HepG2 (cell line): Measurements from ENCODE around the gene PPME1. TPM values are rescaled to one million over a fixed set of nuclear protein-coding genes. Genes with fewer than 3 reads are reported as not detected.

ENCODE experiments used
- ATAC-seq: fragments of 200-7000 bp; cut with Tn5 transposase; 3 replicates; pipeline ENCODE4 v1.9.1; 2020; ENCODE audit warnings: mild to moderate bottlenecking, moderate library complexity
- BruUV-seq: library from RNA; stranded (reverse); fragments of 400-500 nt; replicated peaks from 2 replicates; lab custom pipeline; 2021; lab: Mats Ljungman, UMichigan
- CTCF ChIA-PET: fragments of 300-600 bp; formaldehyde crosslinking; extraction: SDS; loops from one replicate; lab custom pipeline; 2021; ENCODE audit warnings: low total read pairs, inconsistent platforms, low intra/inter-chr PET ratio; lab: Yijun Ruan, JAX
- POLR2A ChIA-PET: fragments of 350-600 bp; sonication (Branson Sonifier 250); formaldehyde crosslinking; loops from one replicate; lab custom pipeline; 2020; ENCODE audit warnings: antibody characterized with exemption, inconsistent platforms; lab: Yijun Ruan, JAX
- DNase-seq: peaks from one replicate; pipeline ENCODE4 v3.0.0-alpha.2; 2015; ENCODE audit warnings: low spot score
- FAIRE-seq: peaks from 3 replicates; lab custom pipeline; 2011; peaks lifted over from hg19 to GRCh38; lab: Jason Lieb, UNC
- H2AFZ ChIP-seq: one replicate; pipeline ENCODE4 v1.6.1; 2011; ENCODE audit warnings: low read length, inconsistent platforms
- H3K27ac ChIP-seq: fragments of 300-600 bp; 3 replicates; pipeline ENCODE4 v1.8.0; 2011; ENCODE audit warnings: mixed run types, mild to moderate bottlenecking, mixed read lengths, low read length, inconsistent platforms; ENCODE audit not compliant: insufficient read depth; ENCODE audit errors: extremely low read length
- H3K27me3 ChIP-seq, 2 experiments: fragments of 200-600 bp in 1 of 2; 2 replicates in 1 of 2; 3 replicates in 1 of 2; pipeline versions ENCODE4 v1.6.0 to v1.8.0; 2011; ENCODE audit warnings: low read length in 2 of 2, mild to moderate bottlenecking in 2 of 2, moderate library complexity in 2 of 2, inconsistent platforms in 1 of 2; ENCODE audit not compliant: insufficient read depth in 2 of 2, control insufficient read depth in 1 of 2
- H3K36me3 ChIP-seq, 2 experiments: fragments of 200-600 bp in 1 of 2; replicated peaks in 1 of 2; 2 replicates in 1 of 2; 3 replicates in 1 of 2; pipeline versions ENCODE4 v1.5.1 to v1.8.0; 2011; ENCODE audit warnings: low read length in 2 of 2, inconsistent platforms in 1 of 2; ENCODE audit not compliant: insufficient read depth in 2 of 2, control insufficient read depth in 1 of 2
- H3K4me1 ChIP-seq: 2 replicates; pipeline ENCODE4 v1.5.1; 2012; ENCODE audit warnings: low read length, inconsistent platforms; ENCODE audit not compliant: insufficient read depth
- H3K4me2 ChIP-seq: 2 replicates; pipeline ENCODE4 v1.6.0; 2011; ENCODE audit warnings: low read depth, low read length, inconsistent platforms
- H3K4me3 ChIP-seq, 3 experiments: fragments of 200-600 bp in 1 of 3; sonication (generic), shearing (Covaris generic) in 1 of 3; replicated peaks in 1 of 3; 2 replicates each; pipeline ENCODE4 v1.5.1; 2011 to 2016; ENCODE audit warnings: low read length in 3 of 3, inconsistent platforms in 2 of 3, low read depth in 2 of 3, mild to moderate bottlenecking in 2 of 3, control low read depth in 1 of 3, mixed read lengths in 1 of 3; ENCODE audit not compliant: insufficient read depth in 1 of 3
- H3K79me2 ChIP-seq: one replicate; pipeline ENCODE4 v1.6.1; 2011; ENCODE audit warnings: low read length, inconsistent platforms; ENCODE audit not compliant: insufficient read depth
- H3K9ac ChIP-seq: 2 replicates; pipeline ENCODE4 v1.6.0; 2011; ENCODE audit warnings: mild to moderate bottlenecking, low read depth, low read length, inconsistent platforms; ENCODE audit not compliant: insufficient read depth
- H3K9me3 ChIP-seq: 2 replicates; pipeline ENCODE4 v1.5.1; 2012; ENCODE audit warnings: mild to moderate bottlenecking, low read length
- H4K20me1 ChIP-seq: 2 replicates; pipeline ENCODE4 v1.6.0; 2011; ENCODE audit warnings: inconsistent platforms, mild to moderate bottlenecking, low read length, moderate library complexity; ENCODE audit not compliant: insufficient read depth
- ADNP ChIP-seq: sonication (generic); formaldehyde crosslinking; IDR thresholded peaks from 2 replicates; pipeline ENCODE4 v1.4.0; 2020; ENCODE audit warnings: missing genetic modification reagents
- HNF4G ChIP-seq, 2 experiments: sonication (generic) in 1 of 2; formaldehyde crosslinking in 1 of 2; IDR thresholded peaks; 2 replicates each; pipeline versions ENCODE4 v1.4.0 to v1.6.1; 2011 to 2020; ENCODE audit warnings: borderline replicate concordance in 2 of 2, low read depth in 2 of 2, mild to moderate bottlenecking in 2 of 2, low read length in 1 of 2, missing genetic modification reagents in 1 of 2, moderate library complexity in 1 of 2
- NFE2 ChIP-seq: sonication (generic); formaldehyde crosslinking; IDR thresholded peaks from 2 replicates; pipeline ENCODE4 v1.4.0; 2020; ENCODE audit warnings: missing genetic modification reagents
- NFE2L2 ChIP-seq: fragments of 150-350 bp; IDR thresholded peaks from 2 replicates; pipeline ENCODE4 v1.6.1; 2014; ENCODE audit warnings: low read length
- RORA ChIP-seq: sonication (generic); formaldehyde crosslinking; IDR thresholded peaks from 2 replicates; pipeline ENCODE4 v1.5.0; 2020; ENCODE audit warnings: mild to moderate bottlenecking, missing genetic modification reagents, moderate library complexity
- ZNF292 ChIP-seq: sonication (generic); formaldehyde crosslinking; IDR thresholded peaks from 2 replicates; pipeline ENCODE4 v1.8.1; 2022; ENCODE audit warnings: mild to moderate bottlenecking, low read depth, missing genetic modification reagents, borderline replicate concordance
- ZNF678 ChIP-seq: sonication (generic); formaldehyde crosslinking; IDR thresholded peaks from 2 replicates; pipeline ENCODE4 v1.4.0; 2020; ENCODE audit warnings: mild to moderate bottlenecking, missing genetic modification reagents
- WGBS: methylation state at CpG from one replicate; pipeline ENCODE4 v1.1.6; 2017; ENCODE audit warnings: low lambda C conversion rate; 5-methylcytosine and 5-hydroxymethylcytosine counted together
- in situ Hi-C: cut with HindIII; loops from 2 replicates; pipeline ENCODE4 v1.10.0; 2017; ENCODE audit warnings: low pct_unique_long_range_greater_than_20kb; ENCODE audit not compliant: extremely low pct_ligation_motif_present
- intact Hi-C: fragments of 100-400 bp; cut with micrococcal nuclease; formaldehyde crosslinking; loops from one replicate; pipeline ENCODE4 v1.10.0; 2022; ENCODE audit not compliant: unreplicated experiment
- polyA plus RNA-seq, 8 experiments: library from polyadenylated mRNA; depleted of rRNA in 3 of 8; stranded (reverse) in 7 of 8; unstranded in 1 of 8; fragments of >200 nt; fragmentation: Illumina TruSeq in 4 of 8; extraction: Trizol in 4 of 8; gene quantifications; 2 replicates each; pipeline versions ENCODE4 v1.2.1 to v1.2.3, GENCODE V29; 2011 to 2016; ENCODE audit warnings: low read depth in 4 of 8, missing spikeins in 1 of 8, mixed read lengths in 1 of 8; ENCODE audit not compliant: insufficient read depth in 1 of 8
- total RNA-seq, 5 experiments: library from RNA; depleted of rRNA; stranded (reverse); fragments of >200 nt; fragmentation: Illumina TruSeq; extraction: Trizol; gene quantifications; 2 replicates each; pipeline ENCODE4 v1.2.3, GENCODE V29; 2016; ENCODE audit warnings: low read depth in 1 of 5
- TF ChIP-seq, protein P1 (sequence below): sonication (generic); formaldehyde crosslinking; IDR thresholded peaks from 2 replicates; pipeline ENCODE4 v1.4.0; 2020; ENCODE audit warnings: low read depth, mild to moderate bottlenecking, missing genetic modification reagents
- TF ChIP-seq, protein P2 (sequence below): IDR thresholded peaks from 2 replicates; pipeline ENCODE4 v1.6.1; 2016; ENCODE audit warnings: low read depth, control low read depth

Gene PPME1
- total and polyA plus RNA-seq, 2 of the 13 experiments (the other 11 are each of a cell fraction or from before 2014, with no cell fraction given), result 31.3 to 56.0 TPM

DNA sequence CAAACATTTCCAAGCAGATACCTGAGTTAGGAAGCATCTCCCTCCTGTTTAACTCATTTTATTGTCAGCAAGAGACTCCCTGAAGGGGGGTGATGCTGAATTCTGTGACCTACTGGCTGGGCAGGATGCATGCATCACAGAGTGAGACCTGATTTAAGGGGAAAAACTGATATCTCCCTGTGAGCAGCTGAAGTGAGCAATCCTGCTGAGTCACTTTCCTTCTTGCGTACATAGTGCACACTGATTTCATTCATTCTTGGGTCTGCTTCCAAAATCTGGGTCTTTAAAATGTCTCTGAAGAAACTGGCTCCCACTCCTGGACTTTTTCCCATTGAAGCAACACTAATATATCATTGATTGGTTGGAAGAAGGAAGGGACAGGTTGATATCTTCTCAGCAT, 117.1 kb downstream of the PPME1 start:
- no peaks in the 10 kb centered on the region for H3K36me3 ChIP-seq
- H3K9me3 ChIP-seq, result no peaks in the 10 kb centered on the region
- TF ChIP-seq NFE2L2, result peak; percentile 62; the same call in 1 of the 2 replicates
- no peak for TF ChIP-seq ADNP
- TF ChIP-seq NFE2 (CRISPR knock-in tag), result peak; percentile 49; the same call in 1 of the 2 replicates
- TF ChIP-seq ZNF678 (CRISPR knock-in tag), result no peak
- no TSS peak for BruUV-seq
- H4K20me1 ChIP-seq, result no peaks in the 10 kb centered on the region
- CTCF ChIA-PET, result no interaction called here
- H3K9ac ChIP-seq, result no peak overlapping the region
- POLR2A ChIA-PET, result no interaction called here
- in situ Hi-C loops, result no loop called here
- 50% methylated on average over 1 of the region's 1 CpG for WGBS
- H2AFZ ChIP-seq, result no peak overlapping the region
- no peak overlapping the region for H3K4me2 ChIP-seq
- H3K4me1 ChIP-seq, result no peaks in the 10 kb centered on the region
- H3K27ac ChIP-seq, result no peak overlapping the region
- H3K27me3 ChIP-seq, result no peaks in the 10 kb centered on the region
- FAIRE-seq, result no peak
- no peak overlapping the region for H3K4me3 ChIP-seq
- intact Hi-C loops, result no loop called here
- H3K79me2 ChIP-seq, result no peaks in the 10 kb centered on the region
- no peak for ATAC-seq
- DNase-seq, result no peak

DNA sequence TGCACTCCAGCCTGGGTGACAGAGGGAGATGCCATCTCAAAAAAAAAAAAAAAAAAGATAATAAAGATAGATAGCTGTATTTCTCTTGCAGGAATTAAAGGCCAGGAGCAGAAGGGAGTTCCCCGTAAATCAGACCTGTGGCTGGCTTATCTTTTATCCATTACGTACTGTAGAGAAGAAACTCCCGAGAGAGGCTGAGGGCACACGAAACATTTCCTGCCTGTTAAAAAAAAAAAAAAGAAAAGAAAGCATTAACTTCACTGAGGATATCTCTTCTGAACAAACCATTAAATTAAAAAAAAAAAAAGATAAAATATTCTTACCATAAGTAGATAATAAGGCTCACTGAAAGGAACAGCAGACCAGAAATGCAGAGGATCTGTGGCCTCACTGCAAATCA, 117.8 kb downstream of the PPME1 start:
- H3K4me2 ChIP-seq, result no peak overlapping the region

More for the DNA sequence above, 117.8 kb downstream of the PPME1 start:
- Histone ChIP-seq H2AFZ (no peak overlapping the region), H3K4me1 (no peaks in the 10 kb centered on the region), H3K36me3 (no peaks in the 10 kb centered on the region), H3K4me3 (no peak overlapping the region)
- no TSS peak for BruUV-seq
- in situ Hi-C loops, result no loop called here
- WGBS, result 66% methylated on average over 4 of the region's 4 CpGs
- TF ChIP-seq ZNF292 (CRISPR knock-in tag) (no peak), HNF4G (IDR thresholded peaks at IDR 0.05; ENCODE audit: borderline replicate concordance, low read depth, low read length) (no peak), HNF4G (CRISPR knock-in tag; IDR thresholded peaks at IDR 0.05; ENCODE audit: borderline replicate concordance, low read depth) (no peak), RORA (no peak)
- TF ChIP-seq, protein P1, sequence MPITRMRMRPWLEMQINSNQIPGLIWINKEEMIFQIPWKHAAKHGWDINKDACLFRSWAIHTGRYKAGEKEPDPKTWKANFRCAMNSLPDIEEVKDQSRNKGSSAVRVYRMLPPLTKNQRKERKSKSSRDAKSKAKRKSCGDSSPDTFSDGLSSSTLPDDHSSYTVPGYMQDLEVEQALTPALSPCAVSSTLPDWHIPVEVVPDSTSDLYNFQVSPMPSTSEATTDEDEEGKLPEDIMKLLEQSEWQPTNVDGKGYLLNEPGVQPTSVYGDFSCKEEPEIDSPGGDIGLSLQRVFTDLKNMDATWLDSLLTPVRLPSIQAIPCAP, result no peak
- TF ChIP-seq, protein P2, sequence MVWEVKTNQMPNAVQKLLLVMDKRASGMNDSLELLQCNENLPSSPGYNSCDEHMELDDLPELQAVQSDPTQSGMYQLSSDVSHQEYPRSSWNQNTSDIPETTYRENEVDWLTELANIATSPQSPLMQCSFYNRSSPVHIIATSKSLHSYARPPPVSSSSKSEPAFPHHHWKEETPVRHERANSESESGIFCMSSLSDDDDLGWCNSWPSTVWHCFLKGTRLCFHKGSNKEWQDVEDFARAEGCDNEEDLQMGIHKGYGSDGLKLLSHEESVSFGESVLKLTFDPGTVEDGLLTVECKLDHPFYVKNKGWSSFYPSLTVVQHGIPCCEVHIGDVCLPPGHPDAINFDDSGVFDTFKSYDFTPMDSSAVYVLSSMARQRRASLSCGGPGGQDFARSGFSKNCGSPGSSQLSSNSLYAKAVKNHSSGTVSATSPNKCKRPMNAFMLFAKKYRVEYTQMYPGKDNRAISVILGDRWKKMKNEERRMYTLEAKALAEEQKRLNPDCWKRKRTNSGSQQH (CRISPR knock-in tag), result no peak
- TF ChIP-seq, all 625 proteins: peak for 0
- H3K27me3 ChIP-seq, result no peaks in the 10 kb centered on the region
- ChIA-PET CTCF (no interaction called here), POLR2A (no interaction called here)
- intact Hi-C loops, result no loop called here
- H3K79me2 ChIP-seq, result no peaks in the 10 kb centered on the region
- ATAC-seq (no peak), DNase-seq (no peak), FAIRE-seq (no peak)
- no peak overlapping the region for H3K9ac ChIP-seq
- H4K20me1 ChIP-seq, result no peaks in the 10 kb centered on the region
- H3K9me3 ChIP-seq, result no peaks in the 10 kb centered on the region
- no peak overlapping the region for H3K27ac ChIP-seq
